Small intestine (tissue), 7 donors: ENCODE results near the gene TMEM255B. TPM values are rescaled to one million over a fixed set of nuclear protein-coding genes. Genes with fewer than 3 reads are reported as not detected.

ENCODE experiments used
- DNase-seq, 2 donors: peaks; one replicate each; pipeline versions ENCODE4 v3.0.0 to v3.0.0-alpha.2; 2013
- FAIRE-seq: peaks from 2 replicates; lab custom pipeline; 2012; peaks lifted over from hg19 to GRCh38; lab: Jason Lieb, UNC
- H3K27ac ChIP-seq, 3 donors: one replicate each; pipeline ENCODE4 v1.5.1; 2013; ENCODE audit warnings: low read length in 2 of 3, mild to moderate bottlenecking in 2 of 3, control low read depth in 1 of 3, inconsistent platforms in 1 of 3, low read depth in 1 of 3, moderate library complexity in 1 of 3
- H3K27me3 ChIP-seq, 3 donors: one replicate each; pipeline ENCODE4 v1.6.1; 2013; ENCODE audit warnings: low read length in 3 of 3, inconsistent platforms in 1 of 3; ENCODE audit not compliant: control insufficient read depth in 3 of 3, insufficient read depth in 3 of 3
- H3K36me3 ChIP-seq, 3 donors: one replicate each; pipeline ENCODE4 v1.6.1; 2013; ENCODE audit warnings: low read length in 3 of 3, inconsistent platforms in 1 of 3, low read depth in 1 of 3, mild to moderate bottlenecking in 1 of 3, moderate library complexity in 1 of 3; ENCODE audit not compliant: control insufficient read depth in 3 of 3, insufficient read depth in 2 of 3
- H3K4me1 ChIP-seq, 3 donors: one replicate each; pipeline ENCODE4 v1.6.1; 2013; ENCODE audit warnings: low read length in 2 of 3, inconsistent platforms in 1 of 3, low read depth in 1 of 3, mild to moderate bottlenecking in 1 of 3, moderate library complexity in 1 of 3; ENCODE audit not compliant: control insufficient read depth in 3 of 3, insufficient read depth in 2 of 3
- H3K4me3 ChIP-seq, 3 donors: one replicate each; pipeline ENCODE4 v1.5.1; 2013; ENCODE audit warnings: low read length in 3 of 3, control low read depth in 1 of 3, inconsistent platforms in 1 of 3, low read depth in 1 of 3, mild to moderate bottlenecking in 1 of 3, moderate library complexity in 1 of 3
- H3K9me3 ChIP-seq, 2 donors: one replicate each; pipeline ENCODE4 v1.6.1; 2013; ENCODE audit warnings: low read depth in 1 of 2, low read length in 1 of 2; ENCODE audit not compliant: control insufficient read depth in 2 of 2, insufficient read depth in 1 of 2
- WGBS, 3 donors: extraction: QIAGEN DNeasy Blood & Tissue Kit; methylation state at CpG; one replicate each; pipeline ENCODE4 v1.1.7; 2013; 5-methylcytosine and 5-hydroxymethylcytosine counted together
- polyA plus RNA-seq, 4 donors: library from polyadenylated mRNA; stranded (reverse) in 3 of 4; unstranded in 1 of 4; fragments of 200-250 nt in 3 of 4; fragments of 120-200 nt in 1 of 4; gene quantifications; one replicate each; pipeline versions ENCODE4 v1.2.1 to v1.2.3, GENCODE V29; 2013
- donor health status: healthy with polysubstance abuse.
- donor health status: control.
- donor health status: control.
- donor health status: Bipolar disorder and iron deficiency.
- donor health status: healthy.

The TMEM255B gene
- polyA plus RNA-seq, 4 donors, result 1.4 to 9.3 (median 2.6) TPM; not detected in 1

GRCh38 chr13:113770937-113771336 lies 11.9 kb downstream of the TMEM255B start:
- H3K36me3 ChIP-seq, result no peaks in the 10 kb centered on the region
- H3K9me3 ChIP-seq, result no peaks in the 10 kb centered on the region
- no peaks in the 10 kb centered on the region for H3K4me1 ChIP-seq
- no peak overlapping the region for H3K4me3 ChIP-seq
- peaks cover 0 to 3% (median 0%) of the 10 kb centered on the region in 3 donors for H3K27me3 ChIP-seq
- no peak for FAIRE-seq
- 93 to 96% (median 94%) methylated on average over 5 of the region's 5 CpGs for whole genome bisulfite sequencing, 3 donors
- DNase-seq, result no peak
- H3K27ac ChIP-seq, result no peak overlapping the region

- no peaks in the 10 kb centered on the region for H3K4me1 ChIP-seq
- H3K27ac ChIP-seq, result no peak overlapping the region
- H3K9me3 ChIP-seq, result no peaks in the 10 kb centered on the region
- no peak for DNase-seq
- no peak overlapping the region for H3K4me3 ChIP-seq
- no peak for FAIRE-seq
- peaks cover 0 to 8% (median 0%) of the 10 kb centered on the region in 3 donors for H3K27me3 ChIP-seq
- H3K36me3 ChIP-seq, result no peaks in the 10 kb centered on the region
- 47 to 62% (median 50%) methylated on average over 4 of the region's 4 CpGs for WGBS, 3 donors
Measured at GRCh38 chr13:113771709-113772331, 12.8 kb downstream of the TMEM255B start.

GRCh38 chr13:113774177-113775107 lies 15.4 kb downstream of the TMEM255B start:
- 75 to 80% (median 79%) methylated on average over 9 of the region's 9 CpGs for WGBS, 3 donors
- Histone ChIP-seq H3K27me3 (peaks cover 0 to 8% (median 3%) of the 10 kb centered on the region in 3 donors), H3K4me3 (no peak overlapping the region), H3K36me3 (no peaks in the 10 kb centered on the region), H3K9me3 (peaks cover 0 to 3% of the 10 kb centered on the region in 2 donors), H3K4me1 (no peaks in the 10 kb centered on the region), H3K27ac (peak overlapping the region in 1 of 3 donors; percentile 9)
- DNase-seq (no peak), FAIRE-seq (no peak)

DNA sequence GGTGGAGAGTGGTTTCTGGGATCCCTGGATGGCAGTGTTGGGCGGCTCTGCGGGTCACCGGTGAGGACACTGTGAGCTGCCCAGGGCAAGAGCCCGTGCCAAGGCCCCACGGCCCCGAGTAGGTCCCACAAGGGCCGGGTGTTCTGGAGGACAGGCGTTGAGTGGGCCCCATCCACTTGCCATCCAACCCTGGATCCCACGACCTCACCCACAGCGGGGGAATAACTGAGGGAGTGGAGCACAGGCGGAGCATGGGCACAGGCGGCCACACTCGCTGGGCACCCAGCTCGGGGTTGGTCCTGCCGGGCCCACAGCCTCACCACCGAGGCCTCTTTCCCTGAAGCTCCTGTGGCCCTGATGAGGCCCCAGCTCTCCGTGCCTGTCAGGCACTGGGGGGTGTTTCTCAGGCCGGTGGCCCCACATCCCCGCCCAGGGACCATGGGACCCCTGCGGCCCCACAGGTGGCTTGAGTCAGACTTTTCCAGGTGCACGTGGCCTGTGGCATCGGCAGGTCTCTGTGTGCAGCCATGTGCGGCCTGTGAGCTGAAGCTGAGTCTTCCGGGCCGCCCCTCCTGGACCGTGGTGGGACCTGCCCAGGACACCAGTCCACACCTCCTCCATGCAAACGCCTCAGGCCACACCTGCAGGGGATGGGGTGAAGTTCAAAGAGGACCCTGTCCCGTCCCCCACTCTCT lies 16.6 kb downstream of the TMEM255B start:
- DNase-seq, result no peak
- WGBS, 3 donors, result 89 to 92% (median 90%) methylated on average over 26 to 28 of the region's 28 CpGs
- no peak for FAIRE-seq
- H3K27me3 ChIP-seq, result peaks cover 0 to 8% (median 3%) of the 10 kb centered on the region in 3 donors
- no peak overlapping the region for H3K27ac ChIP-seq
- H3K36me3 ChIP-seq, result no peaks in the 10 kb centered on the region
- no peak overlapping the region for H3K4me3 ChIP-seq
- peaks cover 0 to 3% of the 10 kb centered on the region in 2 donors for H3K9me3 ChIP-seq
- no peaks in the 10 kb centered on the region for H3K4me1 ChIP-seq

- Histone ChIP-seq H3K36me3 (no peaks in the 10 kb centered on the region), H3K4me3 (no peak overlapping the region), H3K9me3 (peaks cover 0 to 3% of the 10 kb centered on the region in 2 donors), H3K27me3 (peaks cover 0 to 8% (median 3%) of the 10 kb centered on the region in 3 donors), H3K27ac (no peak overlapping the region), H3K4me1 (no peaks in the 10 kb centered on the region)
- FAIRE-seq (no peak), DNase-seq (no peak)
- 70 to 73% (median 73%) methylated on average over 35 of the region's 35 CpGs for WGBS, 3 donors
Measured at GRCh38 chr13:113776231-113777125, 17.5 kb downstream of the TMEM255B start.

DNA sequence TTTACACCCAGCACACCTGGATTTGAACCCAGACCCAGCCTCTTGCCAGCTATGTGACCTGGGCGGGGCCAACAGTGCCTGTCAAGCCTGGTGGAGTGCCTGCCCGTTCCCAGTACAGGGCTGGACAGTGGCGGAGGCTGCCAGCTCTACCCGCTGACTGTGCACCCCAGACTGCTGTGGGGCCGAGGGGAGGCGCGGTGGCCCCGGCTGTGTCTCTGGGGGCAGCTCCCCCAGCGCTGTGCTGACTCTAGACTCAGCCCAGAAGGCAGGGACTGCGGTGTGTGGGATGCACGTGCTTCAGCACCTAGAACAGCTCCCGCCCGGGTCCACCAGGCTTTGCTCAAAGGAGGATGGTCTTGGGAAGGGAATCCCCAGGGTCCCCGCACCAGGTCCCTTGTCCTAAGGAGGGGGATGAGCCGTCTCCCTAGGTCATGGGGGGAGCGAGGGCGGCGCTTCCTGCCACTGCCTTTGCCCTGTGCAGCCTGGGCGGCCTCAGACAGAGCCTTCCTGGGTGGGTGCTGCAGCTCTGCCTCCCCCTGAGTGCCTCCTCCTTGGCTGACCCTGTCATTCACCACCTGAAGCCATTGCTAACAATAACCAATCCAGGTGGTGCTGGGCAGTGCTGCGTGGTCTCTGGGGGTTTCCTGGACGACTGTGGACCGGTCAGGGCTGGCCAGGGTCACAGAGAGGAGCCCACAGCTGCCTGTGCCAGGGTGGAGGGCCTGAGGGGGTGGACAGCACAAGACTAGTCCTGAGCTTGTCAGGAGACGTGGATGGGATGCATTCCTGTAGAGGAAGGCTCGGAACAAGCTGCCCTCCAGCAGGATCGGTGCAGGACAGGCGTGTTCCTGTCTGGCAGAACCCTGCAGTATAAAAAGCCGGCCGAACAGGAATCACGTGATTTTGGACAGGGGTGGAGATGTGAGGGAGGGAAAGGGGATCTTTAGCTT lies 18.6 kb downstream of the TMEM255B start:
- peak; percentile 6 to 38 for DNase-seq
- Histone ChIP-seq H3K36me3 (no peaks in the 10 kb centered on the region), H3K27ac (no peak overlapping the region), H3K9me3 (peaks cover 0 to 3% of the 10 kb centered on the region in 2 donors), H3K4me1 (no peaks in the 10 kb centered on the region), H3K4me3 (no peak overlapping the region), H3K27me3 (peaks cover 0 to 8% (median 3%) of the 10 kb centered on the region in 3 donors)
- 36 to 42% (median 40%) methylated on average over 29 of the region's 29 CpGs for WGBS, 3 donors
- FAIRE-seq, result no peak

GRCh38 chr13:113781571-113781970 lies 22.5 kb downstream of the TMEM255B start:
- Histone ChIP-seq H3K4me3 (no peak overlapping the region), H3K9me3 (peaks cover 0 to 5% of the 10 kb centered on the region in 2 donors), H3K27me3 (peaks cover 0 to 3% (median 2%) of the 10 kb centered on the region in 3 donors), H3K27ac (no peak overlapping the region), H3K36me3 (no peaks in the 10 kb centered on the region), H3K4me1 (no peaks in the 10 kb centered on the region)
- WGBS, 3 donors, result 83 to 89% (median 86%) methylated on average over 2 of the region's 2 CpGs
- no peak for DNase-seq
- FAIRE-seq, result no peak
